K562 (cell line): ENCODE measurements around the gene FNBP1.

Experiments
- ASH1L ChIP-seq: fragments of 450-650 bp; IDR thresholded peaks from 2 replicates; pipeline ENCODE4 v1.6.1; 2018; ENCODE audit warnings: borderline replicate concordance, mild to moderate bottlenecking, low read depth; ENCODE audit not compliant: partially characterized antibody
- ATF1 ChIP-seq, 2 experiments: fragments of 450-650 bp in 1 of 2; IDR thresholded peaks; 2 replicates each; pipeline ENCODE4 v1.6.1; 2016; ENCODE audit warnings: missing compliant biosample characterization in 1 of 2, missing genetic modification characterization in 1 of 2
- CREB1 ChIP-seq, 2 experiments: sonication (generic) in 1 of 2; formaldehyde crosslinking in 1 of 2; IDR thresholded peaks; 2 replicates each; pipeline versions ENCODE4 v1.6.1 to v1.8.0; 2012 to 2022; ENCODE audit warnings: inconsistent platforms in 1 of 2, mild to moderate bottlenecking in 1 of 2, missing genetic modification reagents in 1 of 2, moderate library complexity in 1 of 2
- DPF2 ChIP-seq: fragments of 450-650 bp; IDR thresholded peaks from 2 replicates; pipeline ENCODE4 v1.6.1; 2016
- ELF4 ChIP-seq: fragments of 450-650 bp; formaldehyde crosslinking; IDR thresholded peaks from 2 replicates; pipeline ENCODE4 v1.4.0; 2022; ENCODE audit warnings: missing genetic modification characterization
- FOXA3 ChIP-seq, 2 experiments: fragments of 450-650 bp in 1 of 2; sonication (generic) in 1 of 2; formaldehyde crosslinking; IDR thresholded peaks in 1 of 2; conservative IDR thresholded peaks in 1 of 2; 2 replicates each; pipeline versions ENCODE4 v1.4.0 to v1.8.0; 2020 to 2022; ENCODE audit warnings: mild to moderate bottlenecking in 2 of 2, missing genetic modification reagents in 1 of 2
- HCFC1 ChIP-seq: IDR thresholded peaks from 2 replicates; pipeline ENCODE4 v1.6.1; 2012; ENCODE audit warnings: low read depth, low read length, improper control_type of control experiment
- MXD1 ChIP-seq: fragments of 250-450 bp; sonication (Bioruptor Pico); IDR thresholded peaks from 2 replicates; pipeline ENCODE4 v1.8.0; 2021; ENCODE audit warnings: borderline replicate concordance, mild to moderate bottlenecking, moderate library complexity; ENCODE audit not compliant: poor library complexity, severe bottlenecking
- RBM34 ChIP-seq: fragments of 200-400 bp; formaldehyde crosslinking; IDR thresholded peaks from 2 replicates; pipeline ENCODE4 v1.6.1; 2018; ENCODE audit warnings: low read length, borderline replicate concordance; ENCODE audit not compliant: insufficient read depth
- SP2 ChIP-seq: IDR thresholded peaks from 2 replicates; pipeline ENCODE4 v1.6.1; 2011; ENCODE audit warnings: mild to moderate bottlenecking, low read depth, low read length, moderate library complexity; ENCODE audit not compliant: poor library complexity, severe bottlenecking; ENCODE audit errors: extremely low read depth
- STAG1 ChIP-seq: sonication (generic); formaldehyde crosslinking; IDR thresholded peaks from 2 replicates; pipeline ENCODE4 v1.5.0; 2020; ENCODE audit warnings: missing genetic modification reagents, borderline replicate concordance
- STAT6 ChIP-seq: sonication (generic); formaldehyde crosslinking; IDR thresholded peaks from 2 replicates; pipeline ENCODE4 v1.8.1; 2023; ENCODE audit warnings: mild to moderate bottlenecking, missing genetic modification reagents
- ZBTB40 ChIP-seq, 2 experiments: fragments of 450-650 bp in 1 of 2; sonication (generic) in 1 of 2; formaldehyde crosslinking in 1 of 2; IDR thresholded peaks; 2 replicates each; pipeline versions ENCODE4 v1.7.1 to v1.9.0; 2016 to 2022; ENCODE audit warnings: inconsistent platforms in 1 of 2, mild to moderate bottlenecking in 1 of 2, missing genetic modification reagents in 1 of 2

DNA sequence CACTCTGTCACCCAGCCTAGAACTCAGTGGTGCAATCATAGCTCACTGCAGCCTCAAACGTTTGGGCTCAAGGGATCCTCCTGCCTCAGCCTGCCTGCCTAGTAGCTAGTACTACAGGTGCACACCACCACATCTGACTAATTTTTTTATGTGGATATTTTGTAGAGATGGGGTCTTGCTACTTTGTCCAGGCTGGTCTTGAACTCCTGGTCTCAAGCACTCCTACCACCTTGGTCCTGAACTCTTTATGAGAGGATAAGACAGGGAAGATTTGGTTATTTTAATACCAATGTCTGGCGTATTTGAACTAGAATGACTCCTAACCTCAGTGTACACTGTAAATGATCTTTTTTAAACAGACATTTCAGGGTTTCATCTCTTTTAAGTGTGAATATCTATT is 19.8 kb upstream of the FNBP1 start:
- no peak for TF ChIP-seq ATF1 (CRISPR knock-in tag; IDR thresholded peaks at IDR 0.05)
- no peak for TF ChIP-seq ATF1 (tag; IDR thresholded peaks at IDR 0.05)
- no peak for TF ChIP-seq CREB1 (IDR thresholded peaks at IDR 0.05)
- TF ChIP-seq CREB1 (CRISPR knock-in tag; IDR thresholded peaks at IDR 0.05): no peak
- TF ChIP-seq RBM34: no peak
- no peak for TF ChIP-seq FOXA3 (CRISPR knock-in tag; conservative IDR thresholded peaks at IDR 0.05 in 1 of 2, IDR thresholded peaks at IDR 0.05 in 1 of 2)
- TF ChIP-seq STAT6 (CRISPR knock-in tag): no peak
- TF ChIP-seq HCFC1: no peak
- no peak for TF ChIP-seq ZBTB40 (IDR thresholded peaks at IDR 0.05)
- no peak for TF ChIP-seq ZBTB40 (CRISPR knock-in tag; IDR thresholded peaks at IDR 0.05)
- no peak for TF ChIP-seq DPF2
- no peak for TF ChIP-seq MXD1 (CRISPR knock-in tag)
- TF ChIP-seq SP2: no peak
- no peak for TF ChIP-seq ASH1L
- no peak for TF ChIP-seq ELF4 (CRISPR knock-in tag)
- no peak for TF ChIP-seq STAG1 (CRISPR knock-in tag)
